ENCODE measurements around the gene ZNF536. TPM values are rescaled to one million over a fixed set of nuclear protein-coding genes. Genes with fewer than 3 reads are reported as not detected.

The ZNF536 gene
- polyA plus RNA-seq, 1 of the 3 experiments (the other 2 are of a cell fraction) = 0.41 TPM

GRCh38 chr19:30326393-30326710, 45.8 kb upstream of the ZNF536 start:
- Histone ChIP-seq H3K9me2 (no peaks in the 10 kb centered on the region), H3K36me3 (replicated peaks in 1 of 2; ENCODE audit: control insufficient read depth in 1 of 2, insufficient read depth in 2 of 2, low read length in 1 of 2) (no peaks in the 10 kb centered on the region), H3K9ac (no peak overlapping the region), H3K4me1 (ENCODE audit: control insufficient read depth in 1 of 2, insufficient read depth in 2 of 2, low read depth in 1 of 2, low read length in 1 of 2) (peaks cover 0 to 7% of the 10 kb centered on the region in 2 experiments; a peak in 1 of 4 replicates), H3K4me3 (ENCODE audit: low read depth in 2 of 2, low read length in 1 of 2) (no peak overlapping the region), H3K4me2 (no peak overlapping the region), H3K79me2 (ENCODE audit: insufficient read depth) (no peaks in the 10 kb centered on the region), H3K27me3 (ENCODE audit: insufficient read depth) (no peaks in the 10 kb centered on the region), H2AFZ (ENCODE audit: low read depth) (no peak overlapping the region), H3K27ac (ENCODE audit: low read depth in 2 of 2, low read length in 1 of 2) (no peak overlapping the region), H3F3A (replicated peaks; ENCODE audit: insufficient read depth) (no peaks in the 10 kb centered on the region), H3K9me3 (no peaks in the 10 kb centered on the region), H4K20me1 (ENCODE audit: insufficient read depth) (no peaks in the 10 kb centered on the region)
- TF ChIP-seq, protein P1, sequence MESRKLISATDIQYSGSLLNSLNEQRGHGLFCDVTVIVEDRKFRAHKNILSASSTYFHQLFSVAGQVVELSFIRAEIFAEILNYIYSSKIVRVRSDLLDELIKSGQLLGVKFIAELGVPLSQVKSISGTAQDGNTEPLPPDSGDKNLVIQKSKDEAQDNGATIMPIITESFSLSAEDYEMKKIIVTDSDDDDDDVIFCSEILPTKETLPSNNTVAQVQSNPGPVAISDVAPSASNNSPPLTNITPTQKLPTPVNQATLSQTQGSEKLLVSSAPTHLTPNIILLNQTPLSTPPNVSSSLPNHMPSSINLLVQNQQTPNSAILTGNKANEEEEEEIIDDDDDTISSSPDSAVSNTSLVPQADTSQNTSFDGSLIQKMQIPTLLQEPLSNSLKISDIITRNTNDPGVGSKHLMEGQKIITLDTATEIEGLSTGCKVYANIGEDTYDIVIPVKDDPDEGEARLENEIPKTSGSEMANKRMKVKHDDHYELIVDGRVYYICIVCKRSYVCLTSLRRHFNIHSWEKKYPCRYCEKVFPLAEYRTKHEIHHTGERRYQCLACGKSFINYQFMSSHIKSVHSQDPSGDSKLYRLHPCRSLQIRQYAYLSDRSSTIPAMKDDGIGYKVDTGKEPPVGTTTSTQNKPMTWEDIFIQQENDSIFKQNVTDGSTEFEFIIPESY (IDR thresholded peaks at IDR 0.05; ENCODE audit: borderline replicate concordance, low read depth) = no peak
- TF ChIP-seq, protein P2, sequence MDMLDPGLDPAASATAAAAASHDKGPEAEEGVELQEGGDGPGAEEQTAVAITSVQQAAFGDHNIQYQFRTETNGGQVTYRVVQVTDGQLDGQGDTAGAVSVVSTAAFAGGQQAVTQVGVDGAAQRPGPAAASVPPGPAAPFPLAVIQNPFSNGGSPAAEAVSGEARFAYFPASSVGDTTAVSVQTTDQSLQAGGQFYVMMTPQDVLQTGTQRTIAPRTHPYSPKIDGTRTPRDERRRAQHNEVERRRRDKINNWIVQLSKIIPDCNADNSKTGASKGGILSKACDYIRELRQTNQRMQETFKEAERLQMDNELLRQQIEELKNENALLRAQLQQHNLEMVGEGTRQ (IDR thresholded peaks at IDR 0.05; ENCODE audit: borderline replicate concordance, low read depth, low read length) = no peak
- TF ChIP-seq GABPA (IDR thresholded peaks at IDR 0.05; ENCODE audit: low read depth) (no peak), TEAD4 (IDR thresholded peaks at IDR 0.05; ENCODE audit: borderline replicate concordance, insufficient read depth) (no peak), FOSL2 (IDR thresholded peaks at IDR 0.05; ENCODE audit: borderline replicate concordance, low read depth) (no peak), FOXJ3 (CRISPR knock-in tag; IDR thresholded peaks at IDR 0.05) (no peak), FOXM1 (IDR thresholded peaks at IDR 0.05; ENCODE audit: low read depth) (no peak), MAX (IDR thresholded peaks at IDR 0.05; ENCODE audit: low read depth) (no peak), JUND (IDR thresholded peaks at IDR 0.05) (no peak), GATA2 (CRISPR knock-in tag; IDR thresholded peaks at IDR 0.05) (no peak), NRF1 (IDR thresholded peaks at IDR 0.05; ENCODE audit: low read depth, low read length) (no peak), EP300 (IDR thresholded peaks at IDR 0.05; ENCODE audit: borderline replicate concordance in 1 of 2, low read depth in 1 of 2, low read length in 1 of 2) (no peak), POLR2AphosphoS5 (IDR thresholded peaks at IDR 0.05; ENCODE audit: low read depth, low read length) (no peak), RCOR1 (IDR thresholded peaks at IDR 0.05; ENCODE audit: low read length) (no peak)
- TF ChIP-seq, protein P3, sequence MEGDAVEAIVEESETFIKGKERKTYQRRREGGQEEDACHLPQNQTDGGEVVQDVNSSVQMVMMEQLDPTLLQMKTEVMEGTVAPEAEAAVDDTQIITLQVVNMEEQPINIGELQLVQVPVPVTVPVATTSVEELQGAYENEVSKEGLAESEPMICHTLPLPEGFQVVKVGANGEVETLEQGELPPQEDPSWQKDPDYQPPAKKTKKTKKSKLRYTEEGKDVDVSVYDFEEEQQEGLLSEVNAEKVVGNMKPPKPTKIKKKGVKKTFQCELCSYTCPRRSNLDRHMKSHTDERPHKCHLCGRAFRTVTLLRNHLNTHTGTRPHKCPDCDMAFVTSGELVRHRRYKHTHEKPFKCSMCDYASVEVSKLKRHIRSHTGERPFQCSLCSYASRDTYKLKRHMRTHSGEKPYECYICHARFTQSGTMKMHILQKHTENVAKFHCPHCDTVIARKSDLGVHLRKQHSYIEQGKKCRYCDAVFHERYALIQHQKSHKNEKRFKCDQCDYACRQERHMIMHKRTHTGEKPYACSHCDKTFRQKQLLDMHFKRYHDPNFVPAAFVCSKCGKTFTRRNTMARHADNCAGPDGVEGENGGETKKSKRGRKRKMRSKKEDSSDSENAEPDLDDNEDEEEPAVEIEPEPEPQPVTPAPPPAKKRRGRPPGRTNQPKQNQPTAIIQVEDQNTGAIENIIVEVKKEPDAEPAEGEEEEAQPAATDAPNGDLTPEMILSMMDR (IDR thresholded peaks at IDR 0.05) = no peak
- TF ChIP-seq, protein P4, sequence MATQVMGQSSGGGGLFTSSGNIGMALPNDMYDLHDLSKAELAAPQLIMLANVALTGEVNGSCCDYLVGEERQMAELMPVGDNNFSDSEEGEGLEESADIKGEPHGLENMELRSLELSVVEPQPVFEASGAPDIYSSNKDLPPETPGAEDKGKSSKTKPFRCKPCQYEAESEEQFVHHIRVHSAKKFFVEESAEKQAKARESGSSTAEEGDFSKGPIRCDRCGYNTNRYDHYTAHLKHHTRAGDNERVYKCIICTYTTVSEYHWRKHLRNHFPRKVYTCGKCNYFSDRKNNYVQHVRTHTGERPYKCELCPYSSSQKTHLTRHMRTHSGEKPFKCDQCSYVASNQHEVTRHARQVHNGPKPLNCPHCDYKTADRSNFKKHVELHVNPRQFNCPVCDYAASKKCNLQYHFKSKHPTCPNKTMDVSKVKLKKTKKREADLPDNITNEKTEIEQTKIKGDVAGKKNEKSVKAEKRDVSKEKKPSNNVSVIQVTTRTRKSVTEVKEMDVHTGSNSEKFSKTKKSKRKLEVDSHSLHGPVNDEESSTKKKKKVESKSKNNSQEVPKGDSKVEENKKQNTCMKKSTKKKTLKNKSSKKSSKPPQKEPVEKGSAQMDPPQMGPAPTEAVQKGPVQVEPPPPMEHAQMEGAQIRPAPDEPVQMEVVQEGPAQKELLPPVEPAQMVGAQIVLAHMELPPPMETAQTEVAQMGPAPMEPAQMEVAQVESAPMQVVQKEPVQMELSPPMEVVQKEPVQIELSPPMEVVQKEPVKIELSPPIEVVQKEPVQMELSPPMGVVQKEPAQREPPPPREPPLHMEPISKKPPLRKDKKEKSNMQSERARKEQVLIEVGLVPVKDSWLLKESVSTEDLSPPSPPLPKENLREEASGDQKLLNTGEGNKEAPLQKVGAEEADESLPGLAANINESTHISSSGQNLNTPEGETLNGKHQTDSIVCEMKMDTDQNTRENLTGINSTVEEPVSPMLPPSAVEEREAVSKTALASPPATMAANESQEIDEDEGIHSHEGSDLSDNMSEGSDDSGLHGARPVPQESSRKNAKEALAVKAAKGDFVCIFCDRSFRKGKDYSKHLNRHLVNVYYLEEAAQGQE (IDR thresholded peaks at IDR 0.05; ENCODE audit: low read depth, low read length) = no peak
- CTCF ChIA-PET = no interaction called here
- WGBS (ENCODE audit: low lambda C conversion rate) = 55% methylated on average over 11 of the region's 11 CpGs
- DNase-seq = no peak
- POLR2A ChIA-PET = no interaction called here
